Astrocyte (in vitro differentiated cells and primary cell): ENCODE results near the gene WDR13.
A peak's percentile ranks its signal among the peaks of the same experiment; 100 is the strongest.

Experiments used
- CTCF ChIP-seq: IDR thresholded peaks from 2 replicates; pipeline ENCODE4 v1.5.1; 2011; ENCODE audit warnings: low read depth, mild to moderate bottlenecking, inconsistent platforms, low read length, moderate library complexity; ENCODE audit not compliant: insufficient read depth
- EZH2 ChIP-seq: IDR thresholded peaks from 2 replicates; pipeline ENCODE4 v1.6.1; 2012; ENCODE audit warnings: mild to moderate bottlenecking, low read length, inconsistent platforms; ENCODE audit not compliant: insufficient read depth

- peak; percentile 62 for TF ChIP-seq CTCF
- TF ChIP-seq EZH2 = no peak
Observed at GRCh38 chrX:48631376-48632090, 34.2 kb downstream of the WDR13 start.
